HepG2 (cell line): Measurements from ENCODE around the gene CAVIN1. TPM values are rescaled to one million over a fixed set of nuclear protein-coding genes. Genes with fewer than 3 reads are reported as not detected.

Experiments
- ATAC-seq: fragments of 200-7000 bp; cut with Tn5 transposase; 3 replicates; pipeline ENCODE4 v1.9.1; 2020; ENCODE audit warnings: mild to moderate bottlenecking, moderate library complexity
- Bru-seq: library from RNA; stranded (reverse); fragments of 400-500 nt; gene quantifications from one replicate; lab custom pipeline; 2021; lab: Mats Ljungman, UMichigan
- BruChase-seq, 2 experiments: library from RNA; stranded (reverse); fragments of 400-500 nt; gene quantifications; one replicate each; lab custom pipeline; 2021; lab: Mats Ljungman, UMichigan
- BruUV-seq: library from RNA; stranded (reverse); fragments of 400-500 nt; replicated peaks from 2 replicates; lab custom pipeline; 2021; lab: Mats Ljungman, UMichigan
- CTCF ChIA-PET: fragments of 300-600 bp; formaldehyde crosslinking; extraction: SDS; loops from one replicate; lab custom pipeline; 2021; ENCODE audit warnings: low total read pairs, inconsistent platforms, low intra/inter-chr PET ratio; lab: Yijun Ruan, JAX
- POLR2A ChIA-PET: fragments of 350-600 bp; sonication (Branson Sonifier 250); formaldehyde crosslinking; loops from one replicate; lab custom pipeline; 2020; ENCODE audit warnings: antibody characterized with exemption, inconsistent platforms; lab: Yijun Ruan, JAX
- DNase-seq: peaks from one replicate; pipeline ENCODE4 v3.0.0-alpha.2; 2015; ENCODE audit warnings: low spot score
- FAIRE-seq: peaks from 3 replicates; lab custom pipeline; 2011; peaks lifted over from hg19 to GRCh38; lab: Jason Lieb, UNC
- H2AFZ ChIP-seq: one replicate; pipeline ENCODE4 v1.6.1; 2011; ENCODE audit warnings: low read length, inconsistent platforms
- H3K27ac ChIP-seq: fragments of 300-600 bp; 3 replicates; pipeline ENCODE4 v1.8.0; 2011; ENCODE audit warnings: mixed run types, mild to moderate bottlenecking, mixed read lengths, low read length, inconsistent platforms; ENCODE audit not compliant: insufficient read depth; ENCODE audit errors: extremely low read length
- H3K27me3 ChIP-seq, 2 experiments: fragments of 200-600 bp in 1 of 2; 2 replicates in 1 of 2; 3 replicates in 1 of 2; pipeline versions ENCODE4 v1.6.0 to v1.8.0; 2011; ENCODE audit warnings: low read length in 2 of 2, mild to moderate bottlenecking in 2 of 2, moderate library complexity in 2 of 2, inconsistent platforms in 1 of 2; ENCODE audit not compliant: insufficient read depth in 2 of 2, control insufficient read depth in 1 of 2
- H3K36me3 ChIP-seq, 2 experiments: fragments of 200-600 bp in 1 of 2; replicated peaks in 1 of 2; 2 replicates in 1 of 2; 3 replicates in 1 of 2; pipeline versions ENCODE4 v1.5.1 to v1.8.0; 2011; ENCODE audit warnings: low read length in 2 of 2, inconsistent platforms in 1 of 2; ENCODE audit not compliant: insufficient read depth in 2 of 2, control insufficient read depth in 1 of 2
- H3K4me1 ChIP-seq: 2 replicates; pipeline ENCODE4 v1.5.1; 2012; ENCODE audit warnings: low read length, inconsistent platforms; ENCODE audit not compliant: insufficient read depth
- H3K4me2 ChIP-seq: 2 replicates; pipeline ENCODE4 v1.6.0; 2011; ENCODE audit warnings: low read depth, low read length, inconsistent platforms
- H3K4me3 ChIP-seq, 3 experiments: fragments of 200-600 bp in 1 of 3; sonication (generic), shearing (Covaris generic) in 1 of 3; replicated peaks in 1 of 3; 2 replicates each; pipeline ENCODE4 v1.5.1; 2011 to 2016; ENCODE audit warnings: low read length in 3 of 3, inconsistent platforms in 2 of 3, low read depth in 2 of 3, mild to moderate bottlenecking in 2 of 3, control low read depth in 1 of 3, mixed read lengths in 1 of 3; ENCODE audit not compliant: insufficient read depth in 1 of 3
- H3K79me2 ChIP-seq: one replicate; pipeline ENCODE4 v1.6.1; 2011; ENCODE audit warnings: low read length, inconsistent platforms; ENCODE audit not compliant: insufficient read depth
- H3K9ac ChIP-seq: 2 replicates; pipeline ENCODE4 v1.6.0; 2011; ENCODE audit warnings: mild to moderate bottlenecking, low read depth, low read length, inconsistent platforms; ENCODE audit not compliant: insufficient read depth
- H3K9me3 ChIP-seq: 2 replicates; pipeline ENCODE4 v1.5.1; 2012; ENCODE audit warnings: mild to moderate bottlenecking, low read length
- H4K20me1 ChIP-seq: 2 replicates; pipeline ENCODE4 v1.6.0; 2011; ENCODE audit warnings: inconsistent platforms, mild to moderate bottlenecking, low read length, moderate library complexity; ENCODE audit not compliant: insufficient read depth
- AFF4 ChIP-seq: sonication (generic); formaldehyde crosslinking; IDR thresholded peaks from 2 replicates; pipeline ENCODE4 v1.4.0; 2020; ENCODE audit warnings: missing genetic modification reagents
- FOXP4 ChIP-seq: sonication (generic); formaldehyde crosslinking; IDR thresholded peaks from 2 replicates; pipeline ENCODE4 v1.4.0; 2020; ENCODE audit warnings: missing genetic modification reagents
- IRF9 ChIP-seq: sonication (generic); formaldehyde crosslinking; IDR thresholded peaks from 2 replicates; pipeline ENCODE4 v1.8.0; 2022; ENCODE audit warnings: missing genetic modification reagents, mild to moderate bottlenecking, borderline replicate concordance
- MAZ ChIP-seq, 2 experiments: sonication (generic) in 1 of 2; formaldehyde crosslinking in 1 of 2; IDR thresholded peaks; 2 replicates each; pipeline versions ENCODE4 v1.5.0 to v1.6.1; 2012 to 2020; ENCODE audit warnings: low read depth in 2 of 2, mild to moderate bottlenecking in 2 of 2, borderline replicate concordance in 1 of 2, improper control_type of control experiment in 1 of 2, low read length in 1 of 2, missing genetic modification reagents in 1 of 2, moderate library complexity in 1 of 2
- SIX1 ChIP-seq: sonication (generic); formaldehyde crosslinking; IDR thresholded peaks from 2 replicates; pipeline ENCODE4 v1.4.0; 2020; ENCODE audit warnings: missing genetic modification reagents, borderline replicate concordance
- ZFP82 ChIP-seq: sonication (generic); formaldehyde crosslinking; IDR thresholded peaks from 2 replicates; pipeline ENCODE4 v1.5.1; 2020; ENCODE audit warnings: mild to moderate bottlenecking, missing genetic modification reagents, borderline replicate concordance
- ZNF232 ChIP-seq: sonication (generic); formaldehyde crosslinking; IDR thresholded peaks from 2 replicates; pipeline ENCODE4 v1.4.0; 2020; ENCODE audit warnings: missing genetic modification reagents, borderline replicate concordance
- WGBS: methylation state at CpG from one replicate; pipeline ENCODE4 v1.1.6; 2017; ENCODE audit warnings: low lambda C conversion rate; 5-methylcytosine and 5-hydroxymethylcytosine counted together
- in situ Hi-C: cut with HindIII; loops from 2 replicates; pipeline ENCODE4 v1.10.0; 2017; ENCODE audit warnings: low pct_unique_long_range_greater_than_20kb; ENCODE audit not compliant: extremely low pct_ligation_motif_present
- intact Hi-C: fragments of 100-400 bp; cut with micrococcal nuclease; formaldehyde crosslinking; loops from one replicate; pipeline ENCODE4 v1.10.0; 2022; ENCODE audit not compliant: unreplicated experiment
- long read RNA-seq, 2 experiments: library from RNA in 1 of 2; library from polyadenylated mRNA in 1 of 2; stranded (forward) in 1 of 2; unstranded in 1 of 2; transcript quantifications; one replicate each; pipeline ENCODE4 v2.0.0, GENCODE V29; 2019 to 2022
- polyA minus RNA-seq, 3 experiments: library from RNA; depleted of rRNA, polyadenylated mRNA; stranded (reverse); fragments of >200 nt; gene quantifications; 2 replicates each; pipeline ENCODE4 v1.2.3, GENCODE V29; 2011; ENCODE audit warnings: low replicate concordance in 1 of 3
- polyA plus RNA-seq, 8 experiments: library from polyadenylated mRNA; depleted of rRNA in 3 of 8; stranded (reverse) in 7 of 8; unstranded in 1 of 8; fragments of >200 nt; fragmentation: Illumina TruSeq in 4 of 8; extraction: Trizol in 4 of 8; gene quantifications; 2 replicates each; pipeline versions ENCODE4 v1.2.1 to v1.2.3, GENCODE V29; 2011 to 2016; ENCODE audit warnings: low read depth in 4 of 8, missing spikeins in 1 of 8, mixed read lengths in 1 of 8; ENCODE audit not compliant: insufficient read depth in 1 of 8
- total RNA-seq, 5 experiments: library from RNA; depleted of rRNA; stranded (reverse); fragments of >200 nt; fragmentation: Illumina TruSeq; extraction: Trizol; gene quantifications; 2 replicates each; pipeline ENCODE4 v1.2.3, GENCODE V29; 2016; ENCODE audit warnings: low read depth in 1 of 5

The CAVIN1 gene
- 25.5 and 26.0 TPM in 2 replicates for total RNA-seq (2016; rRNA removed; fragmentation: Illumina TruSeq; extraction: Trizol)
- total RNA-seq (2016; cell fraction: cytosol; rRNA removed; fragmentation: Illumina TruSeq; extraction: Trizol; ENCODE audit: low read depth), result 1.4 and 2.0 TPM in 2 replicates
- total RNA-seq (2016; cell fraction: insoluble cytoplasmic fraction; rRNA removed; fragmentation: Illumina TruSeq; extraction: Trizol), result 22.2 and 26.3 TPM in 2 replicates
- total RNA-seq (2016; cell fraction: membrane; rRNA removed; fragmentation: Illumina TruSeq; extraction: Trizol), result 6.2 and 7.4 TPM in 2 replicates
- 9.9 and 11.0 TPM in 2 replicates for total RNA-seq (2016; cell fraction: nucleus; rRNA removed; fragmentation: Illumina TruSeq; extraction: Trizol)
- 12.7 and 15.9 TPM in 2 replicates for polyA plus RNA-seq (2011; rRNA removed)
- 11.6 and 16.2 TPM in 2 replicates for polyA plus RNA-seq (2011; cell fraction: cytosol; rRNA removed)
- polyA plus RNA-seq (2011; cell fraction: nucleus; rRNA removed), result 5.7 and 6.0 TPM in 2 replicates
- 5.5 and 6.9 TPM in 2 replicates for polyA plus RNA-seq (2012)
- 1.3 and 1.5 TPM in 2 replicates for polyA plus RNA-seq (2016; cell fraction: cytosol; fragmentation: Illumina TruSeq; extraction: Trizol; ENCODE audit: low read depth)
- 27.2 and 28.7 TPM in 2 replicates for polyA plus RNA-seq (2016; cell fraction: insoluble cytoplasmic fraction; fragmentation: Illumina TruSeq; extraction: Trizol; ENCODE audit: low read depth)
- 3.5 and 4.2 TPM in 2 replicates for polyA plus RNA-seq (2016; cell fraction: membrane; fragmentation: Illumina TruSeq; extraction: Trizol; ENCODE audit: low read depth)
- polyA plus RNA-seq (2016; cell fraction: nucleus; fragmentation: Illumina TruSeq; extraction: Trizol; ENCODE audit: insufficient read depth, low read depth), result 15.8 and 16.2 TPM in 2 replicates
- 20.8 and 64.9 TPM in 2 replicates for polyA minus RNA-seq (2011; rRNA and poly(A)+ RNA removed; ENCODE audit: low replicate concordance)
- polyA minus RNA-seq (2011; cell fraction: cytosol; rRNA and poly(A)+ RNA removed), result 18.1 and 23.5 TPM in 2 replicates
- 4.5 and 4.6 TPM in 2 replicates for polyA minus RNA-seq (2011; cell fraction: nucleus; rRNA and poly(A)+ RNA removed)
- percentile 64 among the genes with signal in this experiment for Bru-seq, nascent RNA
- BruChase-seq, experiment 1, labeled RNA remaining after a 6-hour chase, result percentile 78 among the genes with signal in this experiment
- BruChase-seq, experiment 2, labeled RNA remaining after a 2-hour chase, result percentile 69 among the genes with signal in this experiment
- long read RNA-seq, experiment 1, transcript CAVIN1-201 (2 exons, 3,828 nt), result major isoform, 11 of 29 reads
- long read RNA-seq, experiment 1, partial matches to known transcripts, result 0 of 29 reads
- long read RNA-seq, experiment 1, other reads (novel, unspliced or antisense), result 18 of 29 reads
- long read RNA-seq, experiment 2, transcript CAVIN1-201 (2 exons, 3,828 nt), result major isoform, 18 of 53 reads
- long read RNA-seq, experiment 2, partial matches to known transcripts, result 6 of 53 reads
- long read RNA-seq, experiment 2, other reads (novel, unspliced or antisense), result 29 of 53 reads

GRCh38 chr17:42422958-42423712 lies at the start of gene CAVIN1:
TSS of gene CAVIN1 (minus strand) at chr17:42423256. CDS start at chr17:42423097, 159 bp downstream.
- H3K79me2 ChIP-seq, result peaks cover 10% of the 10 kb centered on the region
- ATAC-seq (peak; percentile 84), DNase-seq (peak; percentile 90), FAIRE-seq (peak; percentile 30)
- H3K4me2 ChIP-seq, result peak within 1 kb of the TSS; percentile 93
- H3K27ac ChIP-seq, result peak within 1 kb of the TSS; percentile 7
- no peaks in the 10 kb centered on the region; a peak in 1 of 5 replicates for H3K27me3 ChIP-seq
- no peaks in the 10 kb centered on the region for H3K36me3 ChIP-seq
- peak within 1 kb of the TSS; percentile 21 for H2AFZ ChIP-seq
- H3K9me3 ChIP-seq, result no peaks in the 10 kb centered on the region
- no peaks in the 10 kb centered on the region for H4K20me1 ChIP-seq
- ChIA-PET POLR2A (interaction anchor here (0.5 to 1.9 kb wide), 25 partner anchors 8 to 560 kb away, joined by 3 to 27 read pairs (median 5); partner anchors contain the start of genes GHDC, NAGLU and STAT3), CTCF (no interaction called here)
- intact Hi-C loops (loop anchor here (10.0 kb wide), 1 partner anchor 62 kb away; no protein-coding TSS in a partner anchor), in situ Hi-C loops (loop anchor here (5.0 kb wide), 1 partner anchor 94 kb away; no protein-coding TSS in a partner anchor)
- H3K4me1 ChIP-seq, result peaks cover 47% of the 10 kb centered on the region
- peak within 1 kb of the TSS; percentile 78 to 95 (median 88) for H3K4me3 ChIP-seq
- WGBS, result 1% methylated on average over 48 of the region's 58 CpGs
- no TSS peak for BruUV-seq
- peak within 1 kb of the TSS; percentile 72 for H3K9ac ChIP-seq
- peak; percentile 65; the same call in 1 of the 2 replicates for TF ChIP-seq FOXP4
- TF ChIP-seq IRF9 (CRISPR knock-in tag), result peak; percentile 84
- no peak for TF ChIP-seq AFF4 (CRISPR knock-in tag)
- peak; percentile 16; the same call in 1 of the 2 replicates for TF ChIP-seq SIX1 (CRISPR knock-in tag)
- TF ChIP-seq MAZ (IDR thresholded peaks at IDR 0.05; ENCODE audit: borderline replicate concordance, low read depth, low read length), result peak; percentile 69
- peak; percentile 72; the same call in 1 of the 2 replicates for TF ChIP-seq MAZ (CRISPR knock-in tag; IDR thresholded peaks at IDR 0.05; ENCODE audit: low read depth)
- TF ChIP-seq ZNF232, result 0 out of 2 replicates have a peak, but pooled peaks have one; percentile 74
- peak; percentile 75; the same call in 1 of the 2 replicates for TF ChIP-seq ZFP82
